Activated CD8-positive, alpha-beta T cell treated with anti-CD3 and anti-CD28 coated beads for 36 hours (primary cell): ENCODE results near the gene PSMB3. TPM values are rescaled to one million over a fixed set of nuclear protein-coding genes. Genes with fewer than 3 reads are reported as not detected.

Experiments used
- ATAC-seq: fragments of 200-7000 bp; cut with Tn5 transposase; one replicate; pipeline ENCODE4 v1.10.0; 2021; ENCODE audit warnings: mild to moderate bottlenecking, moderate library complexity
- CTCF ChIA-PET: fragments of 350-600 bp; sonication (Branson Sonifier 250); formaldehyde crosslinking; loops from one replicate; lab custom pipeline; 2021; ENCODE audit warnings: antibody characterized with exemption; lab: Charles Lee
- POLR2A ChIA-PET: fragments of 350-600 bp; sonication (Branson Sonifier 250); formaldehyde crosslinking; loops from one replicate; lab custom pipeline; 2021; ENCODE audit warnings: antibody characterized with exemption; lab: Charles Lee
- DNase-seq: peaks from one replicate; pipeline ENCODE4 v3.0.0-alpha.2; 2020
- H3K27ac Mint-ChIP-seq: one replicate; pipeline ENCODE4 v1.8.0; 2021; ENCODE audit warnings: mild to moderate bottlenecking, mixed read lengths
- H3K27me3 Mint-ChIP-seq: one replicate; pipeline ENCODE4 v1.8.0; 2021; ENCODE audit warnings: mixed read lengths
- H3K36me3 Mint-ChIP-seq: one replicate; pipeline ENCODE4 v1.8.0; 2021; ENCODE audit warnings: low read depth, mixed read lengths
- H3K4me1 Mint-ChIP-seq: one replicate; pipeline ENCODE4 v1.8.0; 2021; ENCODE audit warnings: low read depth, mixed read lengths
- H3K4me3 Mint-ChIP-seq: one replicate; pipeline ENCODE4 v1.8.0; 2021; ENCODE audit warnings: mild to moderate bottlenecking, moderate library complexity, mixed read lengths
- H3K9me3 Mint-ChIP-seq: one replicate; pipeline ENCODE4 v1.8.0; 2021; ENCODE audit warnings: mixed read lengths
- intact Hi-C: fragments of 100-400 bp; cut with micrococcal nuclease; formaldehyde crosslinking; loops from one replicate; pipeline ENCODE4 v1.10.0; 2022
- total RNA-seq, 2 experiments: library from RNA; stranded (reverse); gene quantifications; one replicate each; pipeline ENCODE4 v1.2.3, GENCODE V29; 2021
- TF ChIP-seq, protein P1 (sequence below): fragments of 200-600 bp; IDR thresholded peaks from one replicate; pipeline ENCODE4 v1.8.0; 2022; ENCODE audit warnings: antibody characterized with exemption, mild to moderate bottlenecking

Gene PSMB3
- total RNA-seq, 2 experiments from 2014 or later, result 275 to 279 TPM

DNA sequence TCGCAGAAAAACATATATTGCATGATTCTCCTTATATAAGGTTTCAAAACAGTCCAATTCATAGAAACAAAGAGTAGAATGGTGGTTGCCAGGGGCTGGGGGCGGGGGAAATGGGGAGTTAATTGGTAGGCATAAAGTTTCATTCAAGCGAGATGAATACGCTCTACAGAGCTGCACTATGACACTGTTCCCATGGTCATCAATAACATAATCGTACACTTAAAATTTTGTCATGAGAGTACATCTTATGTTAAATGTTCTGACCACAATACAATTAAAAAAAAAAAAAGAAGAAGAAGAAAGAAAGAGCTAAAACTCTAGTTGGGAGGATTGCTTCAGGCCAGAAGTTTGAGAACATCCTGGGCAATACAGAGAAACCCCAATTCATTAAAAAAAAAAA is 41.7 kb downstream of the PSMB3 start:
- DNase-seq, result no peak
- no peak for ATAC-seq
- Mint-ChIP-seq H3K9me3 (no peaks in the 10 kb centered on the region), H3K4me3 (no peak overlapping the region), H3K4me1 (peaks cover 40% of the 10 kb centered on the region), H3K36me3 (peaks cover 25% of the 10 kb centered on the region), H3K27me3 (no peaks in the 10 kb centered on the region), H3K27ac (no peak overlapping the region)
- intact Hi-C loops, result no loop called here
- TF ChIP-seq, protein P1, sequence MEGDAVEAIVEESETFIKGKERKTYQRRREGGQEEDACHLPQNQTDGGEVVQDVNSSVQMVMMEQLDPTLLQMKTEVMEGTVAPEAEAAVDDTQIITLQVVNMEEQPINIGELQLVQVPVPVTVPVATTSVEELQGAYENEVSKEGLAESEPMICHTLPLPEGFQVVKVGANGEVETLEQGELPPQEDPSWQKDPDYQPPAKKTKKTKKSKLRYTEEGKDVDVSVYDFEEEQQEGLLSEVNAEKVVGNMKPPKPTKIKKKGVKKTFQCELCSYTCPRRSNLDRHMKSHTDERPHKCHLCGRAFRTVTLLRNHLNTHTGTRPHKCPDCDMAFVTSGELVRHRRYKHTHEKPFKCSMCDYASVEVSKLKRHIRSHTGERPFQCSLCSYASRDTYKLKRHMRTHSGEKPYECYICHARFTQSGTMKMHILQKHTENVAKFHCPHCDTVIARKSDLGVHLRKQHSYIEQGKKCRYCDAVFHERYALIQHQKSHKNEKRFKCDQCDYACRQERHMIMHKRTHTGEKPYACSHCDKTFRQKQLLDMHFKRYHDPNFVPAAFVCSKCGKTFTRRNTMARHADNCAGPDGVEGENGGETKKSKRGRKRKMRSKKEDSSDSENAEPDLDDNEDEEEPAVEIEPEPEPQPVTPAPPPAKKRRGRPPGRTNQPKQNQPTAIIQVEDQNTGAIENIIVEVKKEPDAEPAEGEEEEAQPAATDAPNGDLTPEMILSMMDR, result no peak
- POLR2A ChIA-PET, result no interaction called here
- CTCF ChIA-PET, result interaction anchor here (1.4 kb wide), 1 partner anchor 11 kb away, joined by 3 read pairs; no protein-coding TSS in a partner anchor

DNA sequence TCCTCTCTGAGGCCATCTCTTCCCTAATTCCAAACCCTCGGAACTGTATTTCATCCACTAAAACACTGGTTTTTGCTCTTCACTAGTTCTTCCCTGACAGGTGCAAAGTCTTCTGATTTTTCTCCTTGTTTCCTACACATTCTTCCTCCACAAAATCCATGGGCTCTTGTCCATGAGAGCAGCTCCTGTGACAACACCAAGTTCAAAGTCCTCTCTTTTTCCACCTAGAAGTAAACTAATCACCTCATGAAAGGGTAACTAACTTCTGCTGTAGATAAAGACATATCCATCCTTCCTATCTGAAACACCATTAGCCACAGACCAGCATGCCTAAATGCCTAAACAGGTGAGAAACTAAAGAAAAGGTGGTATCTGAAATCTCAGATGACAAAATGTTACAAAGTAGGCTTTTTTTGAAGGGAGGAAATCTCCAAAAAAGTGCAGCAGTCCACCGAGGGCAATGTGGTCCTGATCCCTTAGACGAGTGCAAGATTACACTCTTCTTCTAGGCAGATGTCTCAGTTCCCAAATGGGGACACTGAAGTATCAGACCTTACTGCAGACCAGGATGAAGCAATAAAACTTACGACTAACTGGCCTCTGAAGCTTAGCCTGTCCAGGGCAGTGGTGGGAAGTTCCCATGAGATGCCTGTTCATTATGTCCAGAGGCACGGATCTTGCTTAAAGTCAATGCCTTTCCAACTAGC is 44.1 kb downstream of the PSMB3 start:
- intact Hi-C loops, result no loop called here
- DNase-seq (no peak), ATAC-seq (no peak)
- POLR2A ChIA-PET, result interaction anchor here (1.3 kb wide), 1 partner anchor 57 kb away, joined by 7 read pairs; the partner anchor contains the start of gene RPL23
- H3K9me3 Mint-ChIP-seq, result no peaks in the 10 kb centered on the region
- peak overlapping the region; percentile 83 for H3K4me3 Mint-ChIP-seq
- TF ChIP-seq, protein P1, result no peak
- H3K27me3 Mint-ChIP-seq, result no peaks in the 10 kb centered on the region
- H3K27ac Mint-ChIP-seq, result peak overlapping the region; percentile 2
- H3K36me3 Mint-ChIP-seq, result peaks cover 36% of the 10 kb centered on the region
- CTCF ChIA-PET, result interaction anchor here (1.3 kb wide), 1 partner anchor 24 kb away, joined by 3 read pairs; no protein-coding TSS in a partner anchor
- peaks cover 44% of the 10 kb centered on the region for H3K4me1 Mint-ChIP-seq

DNA sequence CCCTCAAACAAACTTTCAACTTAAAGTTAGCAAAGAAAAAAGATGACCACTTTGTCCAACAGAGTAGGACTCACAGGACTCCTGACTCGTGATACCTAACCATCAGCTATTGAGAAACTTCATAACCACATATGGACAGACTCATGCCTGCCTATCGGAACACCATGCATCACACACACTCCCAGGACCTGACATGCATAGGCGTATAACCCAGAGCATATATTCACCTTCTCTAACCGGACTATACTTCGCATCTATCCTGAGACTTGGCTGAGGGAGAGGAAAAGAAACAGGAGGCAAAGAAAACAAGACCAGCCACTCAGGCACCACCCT is 44.6 kb downstream of the PSMB3 start:
- CTCF ChIA-PET, result interaction anchor here (1.2 to 1.3 kb wide), 2 partner anchors 24 to 71 kb away, joined by 3 read pairs; no protein-coding TSS in a partner anchor
- Mint-ChIP-seq H3K36me3 (peaks cover 39% of the 10 kb centered on the region), H3K27me3 (no peaks in the 10 kb centered on the region), H3K9me3 (no peaks in the 10 kb centered on the region), H3K4me1 (peaks cover 43% of the 10 kb centered on the region), H3K4me3 (peak overlapping the region; percentile 83), H3K27ac (peak overlapping the region; percentile 2)
- TF ChIP-seq, protein P1, result no peak
- DNase-seq (no peak), ATAC-seq (no peak)
- intact Hi-C loops, result no loop called here
- POLR2A ChIA-PET, result interaction anchor here (0.9 to 2.4 kb wide), 5 partner anchors 10 to 56 kb away, joined by 3 to 7 read pairs (median 3); partner anchors contain the start of gene RPL23

DNA sequence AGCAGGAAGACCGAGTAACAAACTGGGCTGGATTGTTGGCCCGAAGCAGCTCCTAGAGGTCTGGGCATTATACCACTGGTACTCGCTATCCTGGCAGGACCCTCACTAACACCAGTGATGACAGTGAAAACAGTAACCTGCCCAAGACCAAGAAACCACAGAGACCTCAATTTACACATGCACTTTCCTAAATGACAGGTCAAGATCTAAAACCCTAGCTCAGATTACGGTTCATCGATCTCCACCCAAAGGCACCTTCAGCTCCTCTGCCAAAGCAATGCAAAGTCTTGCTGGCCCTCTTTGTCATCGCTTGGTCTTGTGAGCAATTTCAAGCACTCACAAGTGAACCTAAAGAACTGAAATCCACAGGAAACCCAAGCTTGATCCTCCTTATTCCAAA is 45.3 kb downstream of the PSMB3 start:
- no peaks in the 10 kb centered on the region for H3K27me3 Mint-ChIP-seq
- ATAC-seq, result no peak
- POLR2A ChIA-PET, result interaction anchor here (0.6 to 2.4 kb wide), 7 partner anchors 11 to 409 kb away, joined by 3 to 7 read pairs (median 3); partner anchors contain the start of gene RPL23
- no peak for DNase-seq
- H3K36me3 Mint-ChIP-seq, result peaks cover 40% of the 10 kb centered on the region
- H3K27ac Mint-ChIP-seq, result peak overlapping the region; percentile 85
- CTCF ChIA-PET, result interaction anchor here (0.9 to 1.8 kb wide), 5 partner anchors 10 to 125 kb away, joined by 3 to 5 read pairs (median 3); no protein-coding TSS in a partner anchor
- no peaks in the 10 kb centered on the region for H3K9me3 Mint-ChIP-seq
- H3K4me1 Mint-ChIP-seq, result peaks cover 41% of the 10 kb centered on the region
- peak overlapping the region; percentile 83 for H3K4me3 Mint-ChIP-seq
- intact Hi-C loops, result no loop called here
- TF ChIP-seq, protein P1, result no peak
